NCI-H226 (cell line): Measurements from ENCODE around the gene CD8A.
A peak's percentile ranks its signal among the peaks of the same experiment; 100 is the strongest.
"Not testable (repeated sequence)": the region's sequence is repeated elsewhere in the genome, so short reads cannot be mapped to it uniquely, and the experiment has no call there.

Experiments
- DNase-seq: peaks from one replicate; pipeline ENCODE4 v3.0.0-alpha.2; 2015

CD8A gene

DNA sequence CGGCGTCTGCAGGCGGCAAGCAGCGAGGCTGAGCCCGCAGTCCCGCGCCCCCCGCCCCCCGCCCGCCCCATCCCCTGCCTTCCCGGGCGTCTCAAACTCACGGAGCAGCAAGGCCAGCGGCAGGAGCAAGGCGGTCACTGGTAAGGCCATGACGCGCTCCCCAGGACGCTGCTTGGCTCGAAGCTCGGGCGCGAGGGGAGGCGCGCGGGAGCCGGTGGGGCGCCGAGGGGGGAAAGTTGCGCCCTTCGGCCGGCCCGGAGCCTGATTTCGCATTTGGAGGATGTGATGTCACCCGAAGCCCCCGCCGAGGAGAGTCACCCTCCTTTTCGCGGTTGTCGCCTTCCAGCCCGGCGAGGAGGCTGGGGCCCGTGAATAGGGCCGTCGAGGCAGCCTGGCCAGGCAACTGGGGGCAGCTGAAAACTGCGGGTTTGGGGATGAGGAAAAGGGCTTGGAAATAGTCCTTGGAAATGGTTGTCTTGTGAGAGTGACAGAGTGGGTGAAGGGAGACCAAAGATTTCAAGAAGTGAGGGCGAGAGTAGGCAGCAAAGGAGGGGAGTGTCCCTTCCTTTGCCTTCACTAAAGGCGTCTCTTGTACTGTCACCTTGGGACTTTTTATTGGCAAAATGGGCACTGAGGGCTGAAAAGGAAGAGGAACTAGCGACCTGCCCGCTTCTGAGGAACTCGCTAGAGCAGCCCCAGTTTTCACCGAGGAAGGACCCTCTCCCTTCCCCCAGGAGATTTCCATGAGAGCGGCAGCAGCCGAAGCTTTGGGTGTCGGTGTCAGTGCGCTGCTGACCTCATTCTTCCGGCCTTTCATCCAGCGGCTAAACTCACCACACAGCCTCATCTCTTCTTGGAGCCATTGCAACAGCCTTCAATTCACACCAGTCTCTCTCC, at the start of gene CD8A:
CD8A (minus strand) TSS at position 238 of the 897 bp plus-strand sequence; CDS start at position 150, 88 bp downstream.
- no peak for DNase-seq

DNA sequence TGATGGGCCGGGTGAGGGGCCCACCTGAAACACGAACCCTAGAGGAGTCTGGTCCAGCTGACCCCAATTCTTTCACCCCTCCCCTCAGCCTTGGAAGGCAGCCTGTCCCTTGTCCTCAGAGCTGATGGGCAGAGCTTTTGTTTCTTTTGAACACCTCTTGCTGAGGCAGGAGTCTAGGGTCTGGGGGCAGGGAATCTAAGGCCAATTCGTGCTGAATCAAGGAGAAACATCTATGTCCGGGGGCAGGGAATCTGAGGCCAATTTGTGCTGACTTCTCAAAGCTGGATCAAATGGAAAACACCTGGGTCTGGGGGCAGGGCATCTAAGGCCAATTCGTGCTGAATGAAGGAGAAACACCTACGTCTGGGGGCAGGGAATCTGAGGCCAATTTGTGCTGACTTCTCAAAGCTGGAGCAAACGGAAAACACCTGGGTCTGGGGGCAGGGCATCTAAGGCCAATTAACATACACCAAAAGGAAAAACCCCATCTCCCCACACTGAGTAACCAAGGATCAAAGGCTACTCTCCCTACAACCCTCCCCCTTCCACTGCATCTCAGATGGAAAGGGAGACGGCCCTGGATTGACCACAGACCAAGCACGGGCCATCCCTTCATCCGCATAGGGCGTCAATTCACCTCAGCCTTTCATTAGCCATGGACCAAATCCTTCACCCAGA, 49.3 kb upstream of the CD8A start:
- not testable (repeated sequence) for DNase-seq

- DNase-seq = not testable (repeated sequence)
These were observed 48.7 kb upstream of the CD8A start for GRCh38 chr2:86839455-86839854.

DNA sequence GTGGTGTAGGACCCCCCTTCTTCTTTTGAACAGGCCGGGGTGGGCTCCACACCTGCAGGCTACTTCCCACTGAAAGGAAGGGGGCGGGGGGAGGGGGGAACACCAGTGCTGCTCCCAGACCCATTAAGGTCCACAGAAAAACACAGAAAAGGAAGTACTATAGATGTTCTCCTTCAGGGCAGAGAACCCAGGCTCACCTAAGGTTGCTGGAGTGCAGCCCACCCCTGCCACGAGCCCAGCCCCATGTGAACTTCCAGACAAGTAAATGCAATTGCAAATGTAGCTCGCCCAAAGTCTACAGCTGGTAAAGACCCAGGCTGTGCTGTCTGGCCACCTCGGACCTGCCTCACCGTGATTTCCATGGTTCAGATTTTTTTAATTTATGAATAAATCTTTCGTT, 47.0 kb upstream of the CD8A start:
- not testable (repeated sequence) for DNase-seq

GRCh38 chr2:86836915-86837695, 46.4 kb upstream of the CD8A start:
- DNase-seq = peak; percentile 82

DNA sequence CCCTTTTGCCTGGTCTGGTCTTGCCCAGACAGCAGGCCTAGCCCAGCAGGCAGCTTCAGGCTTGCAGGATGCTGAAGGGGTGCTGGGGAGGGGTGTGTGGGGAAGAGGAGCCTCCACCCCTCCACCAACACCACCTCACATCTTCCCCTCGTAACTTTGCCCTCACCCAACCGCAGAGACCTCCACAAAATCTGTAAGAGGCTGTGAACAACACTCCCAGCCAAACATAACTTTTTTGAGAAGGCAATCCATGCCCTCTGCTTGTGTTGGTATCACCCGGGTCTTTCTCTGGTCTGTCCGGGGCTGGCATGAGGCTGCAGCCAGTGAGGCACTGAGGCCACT, 44.8 kb upstream of the CD8A start:
- DNase-seq = not testable (repeated sequence)

DNA sequence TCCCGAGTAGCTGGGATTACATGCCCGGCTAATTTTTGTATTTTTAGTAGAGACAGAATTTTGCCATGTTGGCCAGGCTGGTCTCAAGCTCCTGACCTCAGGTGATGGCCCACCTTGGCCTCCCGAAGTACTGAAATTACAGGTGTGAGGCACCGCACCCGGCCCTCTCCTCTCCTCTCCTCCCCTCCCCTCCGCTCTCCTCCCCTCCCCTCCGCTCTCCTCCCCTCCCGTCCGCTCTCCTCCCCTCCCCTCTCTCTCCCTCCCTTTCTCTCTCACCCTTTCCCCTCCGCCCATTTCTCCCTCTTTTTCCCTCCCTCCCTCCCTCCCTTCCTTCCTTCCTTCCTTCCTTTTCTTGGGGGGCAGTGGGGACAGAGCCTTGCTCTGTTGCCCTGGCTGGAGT, 42.6 kb upstream of the CD8A start:
- DNase-seq = no peak

DNA sequence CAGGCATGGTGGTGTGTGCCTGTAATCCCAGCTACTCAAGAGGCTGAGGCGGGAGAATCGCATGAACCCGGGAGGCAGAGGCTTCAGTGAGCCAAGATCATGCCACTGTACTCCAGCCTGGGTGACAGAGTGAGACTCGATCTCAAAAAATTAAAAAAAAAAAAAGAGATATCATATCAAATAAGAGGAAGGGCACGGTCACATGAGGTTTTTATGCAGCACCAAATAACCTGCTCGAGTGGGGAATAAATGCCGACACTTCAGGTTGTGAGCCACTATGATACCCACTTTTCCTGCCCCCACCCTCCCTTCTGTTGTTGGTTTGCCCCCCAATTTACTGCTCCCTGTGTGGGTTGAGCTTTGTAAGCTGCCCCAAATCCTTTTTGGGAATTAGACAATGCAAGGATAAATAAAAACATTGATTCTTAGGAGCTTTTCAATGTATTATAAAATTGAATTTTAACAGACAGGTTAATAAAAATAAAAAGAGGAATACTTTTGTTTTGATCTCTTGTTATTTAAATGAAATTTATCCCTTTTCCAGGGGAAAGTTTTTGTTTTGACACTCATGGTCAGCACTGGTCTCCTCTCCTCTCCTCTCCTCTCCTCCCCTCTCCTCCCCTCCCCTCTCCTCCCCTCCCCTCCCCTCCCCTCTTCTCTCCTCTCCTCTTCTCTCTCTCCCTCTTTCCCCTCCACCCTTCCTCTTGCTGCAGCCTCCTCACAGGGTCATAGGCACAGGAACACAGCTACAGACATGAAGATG, 41.8 kb upstream of the CD8A start:
- DNase-seq = no peak

- no peak for DNase-seq
These were observed 40.8 kb upstream of the CD8A start for GRCh38 chr2:86831537-86831936.

- DNase-seq = no peak
These were observed 36.2 kb upstream of the CD8A start for GRCh38 chr2:86826951-86827350.

- no peak for DNase-seq
These were observed 35.1 kb upstream of the CD8A start for GRCh38 chr2:86825693-86826381.

GRCh38 chr2:86825036-86825692, 34.5 kb upstream of the CD8A start:
- DNase-seq = no peak

DNA sequence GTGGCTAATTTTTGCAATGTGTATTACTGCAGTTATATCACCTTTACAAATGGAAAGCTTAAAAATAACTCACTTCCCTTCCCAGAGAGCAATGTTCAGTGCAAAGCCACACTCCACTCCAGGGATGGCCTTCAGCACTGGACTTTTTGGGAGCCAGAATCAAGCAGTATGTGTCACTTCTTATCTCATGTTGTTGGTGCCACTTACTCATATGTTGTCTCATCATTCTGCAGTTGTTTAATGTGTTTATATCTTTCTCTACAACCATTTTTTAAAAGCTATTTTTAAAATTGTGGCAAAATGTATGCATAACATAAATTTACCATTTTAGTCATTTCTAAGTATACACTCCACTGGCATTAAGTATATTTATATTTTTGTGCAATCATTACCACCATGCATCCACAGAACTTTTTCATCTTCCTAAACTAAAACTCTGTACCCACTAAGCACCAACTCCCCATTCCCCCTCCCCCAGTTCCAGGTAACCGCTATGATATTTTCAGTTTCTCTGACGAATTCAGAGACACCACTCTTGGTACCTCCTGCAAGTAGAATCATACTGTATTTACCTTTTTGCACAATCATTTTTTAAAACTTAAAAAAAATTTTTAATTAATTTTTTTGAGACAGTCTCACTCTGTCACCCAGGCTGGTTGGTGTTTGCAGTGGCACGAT, 32.1 kb upstream of the CD8A start:
- DNase-seq = no peak

GRCh38 chr2:86821842-86822241, 31.1 kb upstream of the CD8A start:
- DNase-seq = no peak

- no peak for DNase-seq
These were observed 30.6 kb upstream of the CD8A start for GRCh38 chr2:86821306-86821705.

DNA sequence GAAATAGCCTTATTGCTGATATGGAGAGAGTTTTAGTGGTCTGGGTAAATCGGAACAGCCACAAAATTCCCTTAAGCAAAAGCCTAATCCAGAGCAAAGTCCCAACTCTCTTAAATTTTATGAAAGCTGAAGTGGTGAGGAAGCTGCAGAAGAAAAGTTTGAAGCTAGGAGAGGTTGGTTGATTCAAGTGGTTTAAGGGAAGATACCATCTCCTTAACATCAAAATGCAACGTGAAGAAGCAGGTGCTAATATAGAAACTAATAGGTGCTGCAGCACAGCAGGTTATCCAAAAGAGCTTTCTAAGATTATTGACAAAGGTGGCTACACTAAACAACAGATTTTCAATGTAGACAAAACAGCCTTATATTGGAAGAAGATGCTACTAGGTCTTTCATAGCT, 28.2 kb upstream of the CD8A start:
- no peak for DNase-seq

GRCh38 chr2:86818114-86818801, 27.5 kb upstream of the CD8A start:
- DNase-seq = no peak

DNA sequence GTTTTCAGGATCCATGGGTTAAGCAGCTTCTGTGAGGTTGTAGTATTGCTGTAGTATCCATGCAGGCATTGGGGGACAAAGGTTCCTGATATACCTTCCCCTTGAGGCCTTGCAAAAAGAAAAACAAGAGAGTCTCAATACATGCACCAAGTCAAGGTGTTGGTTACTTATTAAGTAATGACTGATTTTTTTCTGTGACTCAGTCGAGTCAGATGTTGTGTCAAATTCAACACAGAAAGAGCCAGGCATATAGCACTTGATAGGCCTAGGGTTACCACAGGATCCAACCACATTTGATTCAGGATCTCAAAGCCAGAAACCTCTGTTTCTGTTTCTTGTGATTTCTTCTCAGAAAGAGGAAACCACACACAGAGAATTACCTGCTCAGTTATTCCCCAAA, 24.9 kb upstream of the CD8A start:
- no peak for DNase-seq

- no peak for DNase-seq
These were observed 18.9 kb upstream of the CD8A start for GRCh38 chr2:86809481-86810121.
